SK-N-MC (cell line): ENCODE data around the gene EPHX1.

Source experiments
- EZH2 ChIP-seq: fragments of 200-600 bp; sonication (generic); IDR thresholded peaks from one replicate; pipeline ENCODE4 v1.6.1; 2017; ENCODE audit warnings: antibody characterized with exemption
- POLR2AphosphoS5 ChIP-seq: IDR thresholded peaks from 2 replicates; pipeline ENCODE4 v1.6.1; 2012; ENCODE audit warnings: mild to moderate bottlenecking, low read depth, low read length, borderline replicate concordance

DNA sequence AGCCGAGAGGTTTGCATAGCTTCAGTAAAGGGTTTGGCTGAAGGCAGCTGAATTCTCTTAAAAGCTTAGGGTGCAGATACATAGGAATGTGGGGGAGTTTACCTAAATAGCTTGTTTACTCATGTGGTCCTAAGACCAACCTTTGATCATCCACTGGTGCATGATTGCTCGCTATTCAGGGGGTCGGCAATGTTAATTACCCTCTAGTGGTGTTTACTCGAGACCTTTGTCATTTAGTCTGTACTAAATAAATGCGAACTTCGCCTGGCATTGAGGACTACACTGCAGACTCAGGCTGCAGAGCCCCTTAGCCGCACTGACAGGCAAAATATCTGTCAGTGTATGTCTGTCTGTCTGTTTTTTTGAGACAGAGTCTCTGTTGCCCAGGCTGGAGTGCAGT is 40.4 kb downstream of the EPHX1 start:
- TF ChIP-seq EZH2 (no peak), POLR2AphosphoS5 (no peak)
